ENCODE measurements around the gene ACVR1B.

GRCh38 chr12:51985154-51985835 is 33.8 kb downstream of the ACVR1B start:
- no peak for TF ChIP-seq EZH2 (IDR thresholded peaks at IDR 0.05; ENCODE audit: borderline replicate concordance)
- no peak for TF ChIP-seq CTCF (IDR thresholded peaks at IDR 0.05; ENCODE audit: poor library complexity)
